Measurements from ENCODE around the gene DEFB131B.
"Not testable (repeated sequence)": the region's sequence is repeated elsewhere in the genome, so short reads cannot be mapped to it uniquely, and the experiment has no call there.

The DEFB131B gene, protein sequence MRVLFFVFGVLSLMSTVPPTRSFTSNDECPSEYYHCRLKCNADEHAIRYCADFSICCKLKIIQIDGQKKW

DNA sequence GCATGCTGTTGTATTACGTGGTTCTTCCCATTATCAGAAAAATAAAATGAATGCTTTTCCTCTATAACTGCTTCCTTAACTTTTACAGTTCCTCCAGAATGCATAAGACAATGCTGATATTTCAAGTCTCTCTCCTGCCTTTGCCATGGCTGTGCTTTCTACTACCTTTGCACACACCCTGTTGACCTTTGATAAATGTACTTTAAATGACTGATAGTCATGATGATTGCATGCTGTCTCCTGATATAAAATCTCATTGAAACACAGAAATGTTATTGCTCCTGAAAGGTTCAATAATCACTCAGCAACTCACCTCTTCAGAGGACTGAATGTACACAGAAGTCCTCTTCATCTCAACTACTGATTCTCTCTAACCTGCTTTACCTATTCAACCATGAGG, at the start of gene DEFB131B:
Gene DEFB131B (plus strand): TSS at position 395 of the 400 bp plus-strand sequence. CDS start 0 bp downstream, at position 395.
- DNase-seq (ENCODE audit: low read depth); H3K4me3 ChIP-seq (ENCODE audit: low read length): not testable (repeated sequence)

DNA sequence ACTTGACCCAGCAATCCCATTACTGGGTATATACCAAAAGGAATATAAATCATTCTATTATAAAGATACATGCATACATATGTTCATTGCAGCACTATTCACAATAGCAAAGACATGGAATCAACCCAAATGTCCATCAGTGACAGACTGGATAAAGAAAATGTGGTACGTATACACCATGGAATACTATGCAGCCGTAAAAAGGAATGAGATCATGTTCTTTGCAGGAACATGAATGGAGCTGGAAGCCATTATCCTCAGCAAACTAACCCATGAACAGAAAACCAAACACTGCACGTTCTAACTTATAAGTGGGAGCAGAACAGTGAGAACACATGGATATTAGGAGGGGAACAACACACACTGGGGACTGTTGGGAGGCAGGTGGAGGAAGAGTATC, 49.0 kb upstream of the DEFB131B start:
- not testable (repeated sequence) for H3K4me3 ChIP-seq (ENCODE audit: low read length); DNase-seq (ENCODE audit: low read depth)

DNA sequence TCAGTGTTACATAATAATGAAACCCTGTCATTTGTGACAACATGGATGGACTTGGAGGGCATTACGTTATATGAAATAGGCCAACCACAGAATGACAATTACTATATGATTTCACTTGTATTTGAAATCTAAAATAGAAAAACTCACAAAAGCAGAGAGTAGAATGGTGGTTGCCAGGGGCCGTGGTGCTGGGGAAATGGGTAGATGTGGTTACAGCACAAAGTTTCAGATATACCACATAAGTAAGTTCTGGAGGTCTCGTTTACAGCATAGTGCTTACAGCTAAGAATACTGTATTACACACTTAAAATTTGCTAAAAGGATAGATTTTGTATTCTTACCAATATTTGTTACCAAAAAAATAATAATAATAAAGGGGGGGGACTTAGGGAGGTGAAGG, 48.6 kb upstream of the DEFB131B start:
- not testable (repeated sequence) for DNase-seq (ENCODE audit: low read depth); H3K4me3 ChIP-seq (ENCODE audit: low read length)

DNA sequence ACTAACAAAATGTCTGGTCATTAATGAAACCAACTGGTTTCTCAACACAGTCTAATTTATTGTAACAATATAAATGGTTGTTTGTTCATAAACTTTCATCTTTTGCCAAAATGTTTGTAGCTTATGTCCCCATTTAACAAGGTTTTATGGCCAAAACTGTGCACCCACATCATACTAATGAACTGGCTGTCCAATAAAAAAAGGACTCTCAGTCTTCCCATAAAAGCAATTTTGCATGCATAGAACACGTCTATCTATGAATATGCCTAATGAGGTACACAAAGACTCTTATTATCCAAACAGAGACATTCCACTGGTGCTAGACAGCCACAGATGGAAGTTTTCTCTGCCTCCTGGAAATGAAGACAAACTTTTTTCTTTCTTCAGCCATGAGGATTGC, 45.4 kb upstream of the DEFB131B start, which contains the start of gene DEFB108B:
Gene DEFB108B (plus strand): TSS at position 390 of the 400 bp plus-strand sequence. CDS start 0 bp downstream, at position 390.
- DNase-seq (ENCODE audit: low read depth); H3K4me3 ChIP-seq (ENCODE audit: low read length): not testable (repeated sequence)

DNA sequence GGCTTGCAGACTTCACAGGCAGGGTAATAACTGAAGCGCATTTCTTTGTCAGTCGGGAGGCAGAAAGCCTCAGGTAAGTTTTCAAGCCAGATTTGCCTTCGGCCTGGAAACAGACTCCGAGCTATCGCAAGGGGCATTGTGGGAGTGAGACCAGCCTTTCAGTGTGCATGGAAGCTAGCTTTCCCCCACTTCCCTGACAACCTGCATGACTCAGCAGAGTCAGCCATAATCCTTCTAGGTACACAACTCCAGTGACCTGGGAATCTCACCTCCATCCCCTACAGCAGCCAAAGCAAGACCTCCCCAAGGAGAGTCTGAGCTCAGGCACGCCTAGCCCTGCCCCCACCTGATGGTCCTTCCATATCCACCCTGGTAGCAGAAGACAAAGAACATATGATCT, 35.5 kb upstream of the DEFB131B start:
- H3K4me3 ChIP-seq (ENCODE audit: low read length); DNase-seq (ENCODE audit: low read depth): not testable (repeated sequence)

DNA sequence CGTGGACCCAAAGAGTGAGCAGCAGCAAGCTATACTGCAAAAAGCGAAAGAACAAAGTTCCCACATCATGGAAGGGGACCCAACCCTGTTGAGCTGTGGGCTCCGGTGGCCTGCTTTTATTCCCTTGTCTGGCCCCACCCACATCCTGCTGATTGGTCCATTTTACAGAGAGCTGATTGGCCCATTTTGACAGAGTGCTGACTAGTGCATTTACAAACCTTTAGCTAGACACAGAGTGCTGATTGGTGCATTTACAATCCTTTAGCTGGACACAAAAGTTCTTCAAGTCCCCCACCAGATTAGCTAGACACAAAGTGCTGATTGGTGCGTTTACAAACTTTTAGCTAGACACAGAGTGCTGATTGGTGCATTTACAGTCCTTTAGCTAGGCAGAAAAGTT, 34.9 kb upstream of the DEFB131B start:
- not testable (repeated sequence) for H3K4me3 ChIP-seq (ENCODE audit: low read length)

DNA sequence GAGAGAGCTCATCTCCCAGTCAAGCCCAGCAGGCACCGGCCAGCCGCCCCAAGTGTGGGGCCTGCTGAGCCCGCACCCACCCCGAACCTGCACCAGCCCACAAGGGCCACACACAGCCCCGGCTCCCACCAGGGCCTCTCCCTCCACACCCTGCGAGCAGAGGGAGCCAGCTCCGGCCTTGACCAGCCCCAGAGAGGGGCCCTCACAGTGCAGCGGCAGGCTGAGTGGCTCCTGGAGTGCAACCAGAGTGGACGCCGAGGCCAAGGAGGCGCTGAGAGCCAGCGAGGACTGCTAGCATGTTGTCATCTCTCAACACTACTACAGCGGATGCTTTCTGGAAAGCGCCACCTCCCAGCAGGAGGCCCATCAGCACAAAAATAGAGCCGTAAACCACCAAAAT, 34.4 kb upstream of the DEFB131B start:
- no peak overlapping the region for H3K4me3 ChIP-seq (ENCODE audit: low read length)
- no peak for DNase-seq (ENCODE audit: low read depth)
- TF ChIP-seq, protein P1, sequence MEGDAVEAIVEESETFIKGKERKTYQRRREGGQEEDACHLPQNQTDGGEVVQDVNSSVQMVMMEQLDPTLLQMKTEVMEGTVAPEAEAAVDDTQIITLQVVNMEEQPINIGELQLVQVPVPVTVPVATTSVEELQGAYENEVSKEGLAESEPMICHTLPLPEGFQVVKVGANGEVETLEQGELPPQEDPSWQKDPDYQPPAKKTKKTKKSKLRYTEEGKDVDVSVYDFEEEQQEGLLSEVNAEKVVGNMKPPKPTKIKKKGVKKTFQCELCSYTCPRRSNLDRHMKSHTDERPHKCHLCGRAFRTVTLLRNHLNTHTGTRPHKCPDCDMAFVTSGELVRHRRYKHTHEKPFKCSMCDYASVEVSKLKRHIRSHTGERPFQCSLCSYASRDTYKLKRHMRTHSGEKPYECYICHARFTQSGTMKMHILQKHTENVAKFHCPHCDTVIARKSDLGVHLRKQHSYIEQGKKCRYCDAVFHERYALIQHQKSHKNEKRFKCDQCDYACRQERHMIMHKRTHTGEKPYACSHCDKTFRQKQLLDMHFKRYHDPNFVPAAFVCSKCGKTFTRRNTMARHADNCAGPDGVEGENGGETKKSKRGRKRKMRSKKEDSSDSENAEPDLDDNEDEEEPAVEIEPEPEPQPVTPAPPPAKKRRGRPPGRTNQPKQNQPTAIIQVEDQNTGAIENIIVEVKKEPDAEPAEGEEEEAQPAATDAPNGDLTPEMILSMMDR (conservative IDR thresholded peaks at IDR 0.05; ENCODE audit: low read length): no peak

More for the DNA sequence above, 34.9 kb upstream of the DEFB131B start:
- not testable (repeated sequence) for DNase-seq (ENCODE audit: low read depth)

DNA sequence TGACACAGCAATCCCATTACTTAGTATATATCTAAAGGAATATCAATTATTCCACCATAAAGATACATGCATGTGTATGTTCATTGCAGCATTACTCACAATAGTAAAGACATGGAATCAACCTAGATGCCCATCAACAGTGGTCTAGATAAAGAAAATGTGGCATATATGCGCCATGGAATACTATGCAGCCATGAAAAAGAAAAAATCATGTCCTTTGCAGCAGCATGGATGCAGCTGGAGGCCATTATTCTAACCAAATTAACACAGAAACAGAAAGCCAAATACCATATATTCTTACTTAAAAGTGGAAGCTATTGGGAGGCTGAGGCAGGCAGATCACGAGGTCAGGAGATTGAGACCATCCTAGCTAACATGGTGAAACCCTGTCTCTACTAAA, 24.4 kb upstream of the DEFB131B start:
- H3K4me3 ChIP-seq (ENCODE audit: low read length); DNase-seq (ENCODE audit: low read depth): not testable (repeated sequence)

DNA sequence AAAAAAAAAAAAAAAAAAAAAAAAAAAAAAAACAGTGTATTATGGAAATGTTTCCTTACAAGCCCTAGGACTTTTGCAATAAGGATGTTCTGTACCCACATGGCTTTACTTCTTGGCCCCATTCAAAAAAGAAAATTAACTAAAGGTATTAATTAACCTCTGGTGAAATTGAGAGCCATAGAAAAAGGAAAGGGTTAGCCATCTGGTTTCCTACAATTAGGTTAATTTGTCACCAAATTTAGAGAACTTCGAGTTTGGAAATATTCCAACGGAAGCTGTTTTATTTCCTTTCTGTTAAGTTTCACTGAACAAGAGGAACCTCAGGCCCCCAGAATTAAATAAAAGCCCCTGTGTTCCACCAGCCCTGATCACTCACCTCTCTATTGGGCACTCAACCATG, 22.4 kb upstream of the DEFB131B start:
- DNase-seq (ENCODE audit: low read depth); H3K4me3 ChIP-seq (ENCODE audit: low read length): not testable (repeated sequence)

DNA sequence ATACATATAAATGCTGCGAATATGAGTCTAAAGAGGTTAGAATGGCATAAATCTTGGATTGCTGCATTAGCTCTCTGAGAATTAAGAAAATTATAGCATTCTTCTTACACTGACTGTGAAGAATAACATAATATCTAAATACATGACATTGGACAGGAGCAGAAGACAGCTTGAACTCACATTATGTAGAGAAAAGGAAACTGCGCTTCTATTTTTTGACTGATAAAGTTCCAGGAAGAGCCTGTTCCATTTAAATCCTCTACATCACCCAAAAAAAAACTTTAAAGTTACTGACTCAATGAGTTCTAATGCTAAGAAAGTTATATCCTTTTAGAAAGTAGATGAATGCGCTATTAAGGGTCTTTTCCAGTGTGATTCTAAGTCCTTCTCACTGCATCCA, 17.4 kb upstream of the DEFB131B start:
- not testable (repeated sequence) for DNase-seq (ENCODE audit: low read depth); H3K4me3 ChIP-seq (ENCODE audit: low read length)

DNA sequence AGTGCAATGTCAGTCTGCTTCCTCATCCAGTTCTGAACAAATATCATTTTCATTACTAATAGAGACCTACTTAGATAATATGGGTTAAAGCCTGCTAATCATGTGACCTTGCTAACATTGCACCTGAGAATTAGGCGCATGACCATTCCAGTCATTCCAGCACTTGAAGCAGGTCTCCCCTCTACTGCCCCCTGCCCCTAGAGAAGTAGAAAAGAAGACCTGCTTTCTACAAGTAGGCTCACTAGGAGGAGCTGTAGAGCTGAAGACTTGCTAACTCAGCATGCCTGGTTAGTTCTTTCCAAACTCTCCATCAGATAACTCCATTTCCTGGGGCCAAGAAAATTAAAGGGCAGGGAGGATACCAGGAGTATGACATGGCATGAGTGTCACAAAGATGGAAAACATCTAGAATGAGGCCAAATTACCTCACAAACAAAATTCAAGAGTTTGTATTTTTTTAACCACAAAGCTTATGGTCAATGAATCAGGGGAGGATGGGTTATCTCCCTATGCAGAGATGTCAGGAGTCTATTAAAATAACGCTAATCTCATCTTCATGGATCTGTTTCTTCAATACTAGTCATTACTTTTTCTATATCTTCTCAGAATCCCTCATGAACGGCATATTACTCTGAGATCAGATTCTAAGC, 14.2 kb upstream of the DEFB131B start:
- not testable (repeated sequence) for H3K4me3 ChIP-seq (ENCODE audit: low read length)
- TF ChIP-seq, protein P1 (conservative IDR thresholded peaks at IDR 0.05; ENCODE audit: low read length): peak; percentile 63
- peak; percentile 67 for DNase-seq (ENCODE audit: low read depth)

DNA sequence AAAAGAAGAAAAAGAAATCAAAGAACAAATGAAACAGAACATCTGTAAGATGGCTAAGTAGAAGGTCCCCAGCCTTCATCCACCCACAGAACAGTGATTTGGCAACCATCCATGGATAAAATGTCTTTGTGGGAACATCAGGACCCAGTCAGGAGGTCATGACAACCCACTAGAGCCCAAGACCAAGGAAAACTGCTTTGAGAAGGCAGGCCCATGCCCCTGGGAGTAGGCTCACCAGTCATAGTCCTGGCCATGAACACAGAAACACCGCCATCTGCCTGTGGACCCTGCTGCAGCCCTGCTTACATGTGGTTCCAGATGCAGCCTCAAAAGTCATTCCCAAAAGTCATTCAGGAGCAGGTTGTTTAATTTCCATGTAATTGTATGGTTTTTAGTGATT, 11.0 kb upstream of the DEFB131B start:
- DNase-seq (ENCODE audit: low read depth); H3K4me3 ChIP-seq (ENCODE audit: low read length): not testable (repeated sequence)

DNA sequence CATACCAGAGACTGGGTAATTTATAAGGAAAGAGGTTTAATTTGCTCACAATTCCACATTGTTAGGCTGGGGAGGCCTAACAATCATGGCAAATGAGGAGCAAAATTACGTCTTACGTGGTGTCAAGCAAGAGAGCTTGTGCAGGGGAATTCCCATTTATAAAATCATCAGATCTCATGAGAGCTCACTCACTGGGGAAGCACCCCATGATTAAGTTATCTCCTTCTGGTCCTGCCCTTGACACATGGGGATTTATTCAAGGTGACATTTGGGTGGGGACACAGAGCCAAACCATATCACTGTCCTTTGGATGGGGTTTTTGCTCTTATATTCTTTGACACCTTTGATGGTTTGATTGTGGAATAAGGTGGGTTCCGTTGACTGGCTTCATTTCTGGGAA, 8.3 kb upstream of the DEFB131B start:
- H3K4me3 ChIP-seq (ENCODE audit: low read length); DNase-seq (ENCODE audit: low read depth): not testable (repeated sequence)

DNA sequence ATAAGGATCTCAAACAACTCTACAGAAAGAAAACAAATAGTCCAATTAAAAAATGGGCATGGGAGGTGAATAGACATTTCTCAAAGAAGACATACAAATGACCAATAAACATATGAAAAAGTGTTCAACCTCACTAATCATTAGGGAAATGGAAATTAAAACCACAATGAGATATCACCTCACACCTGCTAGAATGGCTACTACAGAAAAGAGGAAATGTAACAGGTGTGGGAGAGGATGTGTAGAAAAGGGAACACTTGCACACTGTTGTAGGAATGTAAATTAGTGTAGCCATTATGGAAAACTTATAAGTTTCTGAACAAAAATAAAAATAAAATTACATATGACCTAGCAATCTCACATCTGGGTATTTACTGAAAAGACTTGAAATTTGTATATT, 7.6 kb upstream of the DEFB131B start:
- not testable (repeated sequence) for H3K4me3 ChIP-seq (ENCODE audit: low read length)

DNA sequence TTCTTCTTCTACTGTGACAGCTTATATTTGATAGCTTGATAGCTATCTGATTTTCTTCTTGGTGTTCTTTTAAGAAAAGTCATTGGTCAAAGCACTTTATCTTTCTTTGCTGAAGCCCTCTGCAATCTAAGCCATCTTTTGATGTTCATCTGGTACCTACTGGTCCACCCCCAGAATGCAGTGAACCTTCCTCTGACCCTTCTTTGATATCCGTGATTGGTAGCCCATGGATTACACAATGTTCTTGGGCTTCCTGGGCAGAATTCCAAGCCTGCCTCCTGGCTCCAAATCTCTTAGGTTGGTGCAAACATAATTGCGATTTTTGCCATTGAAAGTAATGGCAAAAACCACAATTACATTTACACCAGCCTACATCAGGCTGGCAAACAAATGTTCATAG, 2.0 kb upstream of the DEFB131B start:
- H3K4me3 ChIP-seq (ENCODE audit: low read length); DNase-seq (ENCODE audit: low read depth): not testable (repeated sequence)

More for the DNA sequence above, 7.6 kb upstream of the DEFB131B start:
- DNase-seq (ENCODE audit: low read depth): not testable (repeated sequence)

DNA sequence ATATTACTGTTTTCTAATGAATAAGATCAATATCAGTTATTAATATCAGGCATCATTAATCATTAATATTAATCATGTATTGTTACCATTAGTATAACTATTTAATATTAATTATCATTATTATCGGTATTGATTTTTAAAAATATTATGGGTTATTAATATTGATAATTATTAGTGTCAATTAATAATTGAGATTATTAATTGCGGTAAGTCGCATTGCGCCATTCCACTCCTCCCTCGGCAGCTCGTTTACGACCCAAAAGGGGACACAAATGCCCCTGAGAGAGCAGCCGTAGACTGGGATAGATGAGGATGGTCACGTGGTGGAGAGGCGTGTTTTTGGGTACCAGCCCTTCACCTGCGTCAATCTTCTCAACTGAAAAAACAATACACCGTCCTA, 7.6 kb downstream of the DEFB131B start:
- not testable (repeated sequence) for H3K4me3 ChIP-seq (ENCODE audit: low read length); DNase-seq (ENCODE audit: low read depth)

DNA sequence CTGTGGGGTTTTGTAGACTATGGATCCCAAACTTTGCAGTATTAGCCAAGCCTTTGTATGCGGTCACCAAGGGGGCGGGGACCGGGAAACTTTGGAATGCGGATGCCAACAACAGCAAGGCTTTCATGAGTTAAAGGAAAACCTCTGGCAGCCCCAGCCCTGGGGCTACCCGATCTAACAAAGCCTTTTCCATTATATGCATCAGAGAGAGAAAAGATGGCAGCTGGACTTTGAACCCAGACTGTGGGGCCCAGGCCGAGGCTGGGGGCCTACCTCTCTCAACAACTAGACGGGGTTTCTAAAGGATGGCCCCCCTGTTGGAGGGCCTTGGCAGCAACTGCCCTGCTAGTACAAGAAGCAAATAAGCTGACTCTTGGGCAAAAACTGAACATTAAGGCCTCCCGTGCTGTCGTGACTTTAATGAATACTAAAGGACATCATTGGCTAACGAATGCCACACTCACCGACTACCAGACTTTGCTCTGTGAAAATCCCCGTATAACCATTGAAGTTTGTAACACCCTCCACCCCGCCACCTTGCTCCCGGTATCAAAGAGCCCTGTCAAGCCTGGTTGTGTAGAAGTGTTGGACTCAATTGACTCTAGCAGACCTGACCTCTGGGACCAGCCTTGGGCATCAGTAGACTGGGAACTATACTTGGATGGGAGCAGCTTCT, 10.2 kb downstream of the DEFB131B start:
- DNase-seq (ENCODE audit: low read depth); H3K4me3 ChIP-seq (ENCODE audit: low read length): not testable (repeated sequence)
